Hindlimb muscle (tissue), 1 donor: ENCODE results near the gene RNF8. TPM values are rescaled to one million over a fixed set of nuclear protein-coding genes. Genes with fewer than 3 reads are reported as not detected.
"Not testable (repeated sequence)": the region's sequence is repeated elsewhere in the genome, so short reads cannot be mapped to it uniquely, and the experiment has no call there.

Source experiments
- DNase-seq: peaks from one replicate; pipeline ENCODE4 v3.0.0-alpha.2; 2013
- polyA plus RNA-seq: library from polyadenylated mRNA; unstranded; fragments of 120-200 nt; gene quantifications from one replicate; pipeline ENCODE4 v1.2.1, GENCODE V29; 2013; ENCODE audit not compliant: insufficient read length

RNF8 gene
- polyA plus RNA-seq, 1 donor: 14.7 TPM

- DNase-seq: no peak
Observed at GRCh38 chr6:37399795-37400490, 46.2 kb downstream of the RNF8 start.

DNA sequence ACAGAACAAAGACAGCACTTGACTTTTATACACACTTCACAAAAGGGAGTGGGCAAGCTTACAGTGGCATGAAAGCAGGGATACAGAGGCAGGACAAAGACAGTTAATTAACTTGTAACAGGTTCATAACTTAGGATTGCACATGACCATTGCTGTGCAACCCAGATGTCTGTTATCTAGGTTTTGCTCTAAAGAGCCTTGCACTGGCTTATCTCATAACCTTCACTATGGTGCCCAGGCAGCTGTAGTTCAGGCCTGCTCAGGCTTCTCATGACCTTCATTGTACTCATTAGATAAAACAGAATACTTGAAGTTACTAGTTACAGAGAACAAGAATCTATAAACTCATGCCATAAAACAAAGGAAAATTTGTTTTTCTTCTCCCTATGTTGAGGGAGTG lies 47.9 kb downstream of the RNF8 start:
- DNase-seq: not testable (repeated sequence)

GRCh38 chr6:37406726-37407341 lies 53.1 kb downstream of the RNF8 start:
- DNase-seq: no peak

GRCh38 chr6:37407948-37408347 lies 54.2 kb downstream of the RNF8 start:
- DNase-seq: no peak

DNA sequence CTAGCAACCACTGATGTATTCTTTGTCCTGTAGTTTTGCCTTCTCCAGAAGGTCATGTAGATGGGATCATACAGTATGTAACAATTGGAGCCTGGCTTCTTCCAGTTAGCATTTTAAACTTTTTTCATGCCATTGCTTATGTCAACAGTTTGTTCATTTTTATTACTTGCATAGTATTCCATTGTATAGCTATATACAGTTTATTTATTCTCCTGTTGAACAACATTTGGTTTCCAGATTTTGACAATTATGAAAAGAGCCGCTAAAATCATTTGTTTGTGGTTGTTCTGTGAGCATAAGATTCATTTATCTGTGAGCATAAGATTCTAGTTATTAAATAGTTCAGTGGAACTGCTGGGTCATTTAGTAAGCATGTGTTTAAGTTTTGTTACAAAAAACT lies 55.7 kb downstream of the RNF8 start:
- no peak for DNase-seq

- DNase-seq: no peak
Observed at GRCh38 chr6:37417393-37417792, 63.6 kb downstream of the RNF8 start.

- DNase-seq: no peak
Observed at GRCh38 chr6:37418722-37419121, 64.9 kb downstream of the RNF8 start.

- no peak for DNase-seq
Observed at GRCh38 chr6:37426058-37426944, 72.5 kb downstream of the RNF8 start.

DNA sequence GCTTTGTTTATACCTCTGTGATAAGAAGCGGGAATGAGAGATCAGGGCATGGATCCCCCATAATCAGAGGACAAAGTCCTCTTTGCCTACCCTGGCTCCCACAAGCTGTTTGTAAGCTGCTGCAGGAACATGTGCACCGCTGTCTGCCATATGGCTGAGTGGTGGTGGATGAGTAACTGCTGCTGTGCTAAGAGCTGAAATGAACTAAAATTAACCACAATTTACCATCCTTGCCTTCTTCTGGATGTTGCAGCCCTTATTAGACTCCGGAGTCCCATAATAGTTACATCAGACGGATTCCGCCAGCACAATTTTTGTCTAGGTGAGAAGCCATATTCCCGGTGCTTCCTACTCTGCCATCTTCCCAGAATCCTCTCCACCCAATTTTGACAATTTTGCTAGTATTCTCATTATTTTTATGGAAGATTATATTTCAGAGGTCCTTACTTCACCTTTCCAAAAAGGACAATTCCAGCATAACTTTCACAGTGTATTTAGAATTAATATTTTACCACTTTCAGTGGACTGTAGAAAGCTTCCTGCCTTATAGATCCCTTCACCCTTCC lies 73.2 kb downstream of the RNF8 start:
- DNase-seq: no peak

DNA sequence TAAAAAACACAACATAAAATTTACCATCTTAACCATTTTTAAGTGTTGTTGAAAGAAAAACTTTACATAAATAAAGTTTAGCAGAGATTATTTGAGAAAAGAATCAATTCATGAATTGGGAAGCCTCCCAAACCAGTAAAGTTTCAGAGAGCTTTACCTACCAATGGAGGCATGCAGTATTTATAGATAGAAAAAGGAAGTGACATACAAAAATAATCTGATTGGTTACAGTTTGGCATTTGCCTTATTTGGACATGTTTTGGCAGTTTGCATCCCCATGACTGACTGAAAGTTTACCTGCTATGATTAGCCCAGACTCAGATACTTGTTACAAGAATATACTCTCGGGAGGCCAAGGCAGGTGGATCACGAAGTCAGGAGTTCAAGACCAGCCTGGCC lies 75.6 kb downstream of the RNF8 start:
- DNase-seq: no peak

DNA sequence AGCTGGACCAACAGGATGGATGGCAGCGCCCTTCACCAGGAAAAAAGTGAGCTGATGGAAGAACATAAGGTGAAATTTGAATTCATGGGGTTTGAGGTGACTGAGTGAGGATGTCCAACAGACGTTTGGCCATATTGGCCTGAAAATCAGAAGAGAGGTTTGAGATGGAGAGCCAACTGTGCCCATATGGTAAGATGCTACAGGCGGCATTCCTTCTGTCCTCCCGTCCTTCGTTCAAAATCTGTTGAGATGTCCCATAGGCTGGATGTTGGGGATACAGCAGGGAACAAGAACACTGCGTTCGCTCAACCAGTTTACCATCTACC lies 78.8 kb downstream of the RNF8 start:
- no peak for DNase-seq

GRCh38 chr6:37432916-37433656 lies 79.3 kb downstream of the RNF8 start, which contains the start of gene CMTR1:
Gene CMTR1, plus strand, starts transcription at chr6:37433221. Its CDS starts 2,409 bp downstream, at chr6:37435630.
- peak; percentile 93 for DNase-seq

GRCh38 chr6:37433657-37434271 lies 80.0 kb downstream of the RNF8 start:
- DNase-seq: peak; percentile 22

DNA sequence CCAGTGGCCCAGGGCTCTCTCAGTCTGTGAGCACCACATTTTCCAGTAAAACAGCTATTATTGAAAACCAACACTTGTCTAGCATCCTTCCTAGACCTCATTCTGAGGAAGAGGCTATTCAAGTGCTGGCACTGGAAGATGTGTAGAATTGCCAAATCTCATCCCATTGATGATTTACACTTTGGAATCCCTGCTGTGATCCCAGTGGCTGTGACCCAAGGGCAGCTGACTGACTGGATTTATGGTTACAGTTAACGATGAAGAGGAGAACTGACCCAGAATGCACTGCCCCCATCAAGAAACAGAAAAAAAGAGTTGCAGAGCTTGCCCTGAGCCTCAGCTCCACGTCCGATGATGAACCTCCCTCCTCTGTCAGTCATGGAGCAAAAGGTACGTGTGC lies 81.6 kb downstream of the RNF8 start:
- DNase-seq: no peak

DNA sequence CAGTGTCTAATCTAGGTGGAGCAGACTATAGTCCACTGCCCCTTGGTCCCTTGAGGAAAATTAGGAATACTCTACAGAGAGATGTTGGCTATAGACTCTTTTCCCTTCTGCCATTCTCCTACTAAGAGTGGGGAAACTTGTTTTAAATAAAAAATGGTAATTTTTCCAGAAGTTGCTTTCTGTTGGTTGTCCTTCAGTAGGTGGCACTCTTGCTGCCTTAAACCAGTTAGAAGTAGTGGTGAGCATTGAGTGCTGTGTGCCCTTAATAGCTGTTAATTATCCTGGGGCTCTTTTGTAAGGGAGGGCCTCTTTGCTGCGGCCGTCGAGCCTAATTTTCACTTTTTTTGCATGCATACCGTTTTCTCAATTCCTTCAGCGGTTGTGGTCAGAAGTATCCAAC lies 82.0 kb downstream of the RNF8 start:
- DNase-seq: no peak

GRCh38 chr6:37438930-37439329 lies 85.1 kb downstream of the RNF8 start:
- DNase-seq: no peak

DNA sequence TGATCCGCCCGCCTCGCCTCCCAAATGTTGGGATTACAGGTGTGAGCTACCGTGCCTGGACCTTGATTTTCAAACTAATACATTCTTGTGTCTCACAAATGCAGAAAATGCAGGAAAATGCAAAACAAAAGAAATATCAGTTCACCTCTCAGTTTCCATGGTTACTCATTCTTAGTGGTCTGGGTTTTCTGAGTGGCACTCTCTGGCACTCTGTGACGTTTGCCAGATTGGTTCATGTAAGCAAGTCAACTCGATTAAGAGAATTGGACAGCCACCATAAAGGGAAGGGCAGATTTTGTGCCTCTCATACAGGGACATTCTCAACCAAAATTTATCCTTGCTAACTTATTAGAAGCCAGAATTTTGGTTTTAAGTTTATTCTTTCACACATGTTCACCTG lies 87.9 kb downstream of the RNF8 start:
- no peak for DNase-seq

GRCh38 chr6:37442416-37443215 lies 88.8 kb downstream of the RNF8 start:
- no peak for DNase-seq

GRCh38 chr6:37443216-37443542 lies 89.4 kb downstream of the RNF8 start:
- DNase-seq: not testable (repeated sequence)
